ENCODE measurements around the gene CISD1. TPM values are rescaled to one million over a fixed set of nuclear protein-coding genes. Genes with fewer than 3 reads are reported as not detected.
A peak's percentile ranks its signal among the peaks of the same experiment; 100 is the strongest.

The CISD1 gene
- total and polyA plus RNA-seq, 2 donors (not counting 3 experiments of a cell fraction or from before 2014, with no cell fraction given), result 25.5 to 53.0 TPM

DNA sequence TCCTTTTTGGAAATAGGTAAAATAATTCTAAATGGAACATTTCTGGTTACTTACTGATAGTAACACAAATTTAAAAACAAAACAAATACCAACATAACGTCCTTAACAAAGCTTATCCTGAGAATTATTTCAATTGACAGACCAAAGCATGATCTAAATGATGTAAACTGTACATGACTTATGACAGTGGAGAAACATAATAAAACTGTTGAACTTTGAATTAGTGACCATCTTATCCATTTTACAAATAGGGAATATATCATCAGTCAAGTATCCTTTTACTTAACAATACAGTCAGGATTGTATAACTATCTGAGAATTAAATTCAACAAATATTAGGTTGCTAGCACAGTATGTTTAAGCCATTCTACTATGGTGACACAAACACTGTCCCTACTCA lies 3.7 kb upstream of the CISD1 start:
- peaks cover 36% of the 10 kb centered on the region for H3K4me1 ChIP-seq (ENCODE audit: control insufficient read depth, extremely low read depth, insufficient read depth, low read length)
- no peak for TF ChIP-seq EZH2 (IDR thresholded peaks at IDR 0.05; ENCODE audit: borderline replicate concordance, low read depth, low read length, severe bottlenecking)
- TF ChIP-seq, protein P1, sequence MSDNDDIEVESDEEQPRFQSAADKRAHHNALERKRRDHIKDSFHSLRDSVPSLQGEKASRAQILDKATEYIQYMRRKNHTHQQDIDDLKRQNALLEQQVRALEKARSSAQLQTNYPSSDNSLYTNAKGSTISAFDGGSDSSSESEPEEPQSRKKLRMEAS (IDR thresholded peaks at IDR 0.05; ENCODE audit: insufficient read depth, insufficient read length), result no peak
- no peak for TF ChIP-seq FOS (IDR thresholded peaks at IDR 0.05; ENCODE audit: borderline replicate concordance, insufficient read depth, low read length)
- TF ChIP-seq POLR2A (IDR thresholded peaks at IDR 0.05; ENCODE audit: low read depth, low read length), result no peak
- no peak for TF ChIP-seq GATA2 (IDR thresholded peaks at IDR 0.05; ENCODE audit: insufficient read depth, insufficient read length, low read depth, low read length)
- no peak overlapping the region for H3K27ac ChIP-seq (ENCODE audit: insufficient read depth, low read depth, low read length)
- H3K9ac ChIP-seq (replicated peaks; ENCODE audit: extremely low read depth, insufficient read depth, low read length), result no peak overlapping the region
- H3K4me3 ChIP-seq (replicated peaks in 1 of 3; ENCODE audit: insufficient read depth in 1 of 3, low read depth in 1 of 3, low read length in 3 of 3), result peak overlapping the region in 1 of 3 experiments; percentile 82
- H3K9me1 ChIP-seq (replicated peaks; ENCODE audit: control insufficient read depth, extremely low read depth, insufficient read depth, low read length), result no peaks in the 10 kb centered on the region
- no peak overlapping the region for H2AFZ ChIP-seq (ENCODE audit: low read depth, low read length)
- H3K4me2 ChIP-seq (ENCODE audit: insufficient read depth, low read length), result peak overlapping the region; percentile 88
- dilution Hi-C loops (cut with MboI; ENCODE audit: extremely low pct_ligation_motif_present, low sequenced_read_pairs) (no loop called here), intact Hi-C loops (cut with micrococcal nuclease) (no loop called here)
- H3K27me3 ChIP-seq (ENCODE audit: control insufficient read depth in 2 of 2, insufficient read depth in 2 of 2, low read length in 2 of 2), result no peaks in the 10 kb centered on the region
- ChIA-PET POLR2A (no interaction called here), CTCF (interaction anchor here (1.0 kb wide), 1 partner anchor 26 kb away, joined by 4 read pairs; no protein-coding TSS in a partner anchor)
- peaks cover 49% of the 10 kb centered on the region for H3K79me2 ChIP-seq (ENCODE audit: control insufficient read depth, insufficient read depth, low read length)
- no TSS peak for BruUV-seq (replicated peaks)
- FAIRE-seq, result no peak
- no peaks in the 10 kb centered on the region for H3K36me3 ChIP-seq (ENCODE audit: control insufficient read depth in 2 of 2, extremely low read depth in 1 of 2, insufficient read depth in 2 of 2, low read length in 2 of 2)
- DNase-seq (ENCODE audit: low read depth, low spot score), result peak; percentile 12
- peaks cover 2% of the 10 kb centered on the region for H4K20me1 ChIP-seq (replicated peaks; ENCODE audit: control insufficient read depth, extremely low read depth, insufficient read depth, low read length)
- H3K9me3 ChIP-seq (replicated peaks; ENCODE audit: control insufficient read depth, insufficient read depth, low read length), result no peaks in the 10 kb centered on the region

DNA sequence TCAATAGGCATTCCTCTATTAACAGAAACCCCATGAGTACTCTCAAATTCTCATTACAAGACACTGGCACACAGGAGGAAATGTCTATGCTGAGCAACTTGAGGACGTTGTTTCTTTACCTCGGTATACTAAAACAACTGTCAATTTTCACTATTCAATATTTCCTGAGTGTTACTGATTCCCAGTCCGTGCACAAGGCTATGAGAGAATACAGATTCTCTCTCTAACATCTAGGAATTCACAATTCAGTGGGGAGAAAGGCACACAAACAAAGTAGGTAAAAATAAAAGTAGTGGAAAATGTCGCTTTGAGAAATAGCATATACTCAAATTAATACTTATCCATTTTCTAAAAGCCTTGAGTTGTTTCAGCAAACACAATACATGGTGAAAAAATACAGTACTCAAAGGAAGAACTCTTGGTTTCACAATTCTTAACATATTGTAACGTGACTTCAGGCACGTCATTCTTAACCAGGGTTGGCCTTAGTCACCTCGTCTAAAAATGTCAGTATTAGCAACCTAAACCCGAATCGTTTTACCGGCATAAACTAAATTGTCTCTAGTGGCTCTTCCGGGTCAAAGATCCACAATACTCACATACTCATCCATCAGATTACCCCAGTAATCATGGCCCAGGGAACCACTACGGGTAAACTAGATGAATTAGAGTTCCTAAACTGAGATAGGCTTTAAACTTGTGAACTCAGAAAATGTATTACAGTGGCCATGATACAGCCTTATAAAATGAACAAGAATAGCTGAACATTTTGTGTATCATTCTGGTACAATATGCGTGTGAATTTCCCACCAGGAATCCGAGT lies 2.7 kb upstream of the CISD1 start:
- dilution Hi-C loops (cut with MboI; ENCODE audit: extremely low pct_ligation_motif_present, low sequenced_read_pairs) (no loop called here), intact Hi-C loops (cut with micrococcal nuclease) (no loop called here)
- TF ChIP-seq POLR2AphosphoS5 (IDR thresholded peaks at IDR 0.05; ENCODE audit: insufficient read depth, low read depth, low read length), result no peak
- TF ChIP-seq, protein P1 (IDR thresholded peaks at IDR 0.05; ENCODE audit: insufficient read depth, insufficient read length), result no peak
- TF ChIP-seq FOS (IDR thresholded peaks at IDR 0.05; ENCODE audit: borderline replicate concordance, insufficient read depth, low read length), result no peak
- TF ChIP-seq EZH2 (IDR thresholded peaks at IDR 0.05; ENCODE audit: borderline replicate concordance, low read depth, low read length, severe bottlenecking), result no peak
- TF ChIP-seq JUN (IDR thresholded peaks at IDR 0.05; ENCODE audit: borderline replicate concordance, insufficient read depth, insufficient read length, low read depth), result no peak
- TF ChIP-seq GATA2 (IDR thresholded peaks at IDR 0.05; ENCODE audit: insufficient read depth, insufficient read length, low read depth, low read length), result no peak
- TF ChIP-seq POLR2A (IDR thresholded peaks at IDR 0.05; ENCODE audit: low read depth, low read length), result no peak
- TF ChIP-seq, protein P2, sequence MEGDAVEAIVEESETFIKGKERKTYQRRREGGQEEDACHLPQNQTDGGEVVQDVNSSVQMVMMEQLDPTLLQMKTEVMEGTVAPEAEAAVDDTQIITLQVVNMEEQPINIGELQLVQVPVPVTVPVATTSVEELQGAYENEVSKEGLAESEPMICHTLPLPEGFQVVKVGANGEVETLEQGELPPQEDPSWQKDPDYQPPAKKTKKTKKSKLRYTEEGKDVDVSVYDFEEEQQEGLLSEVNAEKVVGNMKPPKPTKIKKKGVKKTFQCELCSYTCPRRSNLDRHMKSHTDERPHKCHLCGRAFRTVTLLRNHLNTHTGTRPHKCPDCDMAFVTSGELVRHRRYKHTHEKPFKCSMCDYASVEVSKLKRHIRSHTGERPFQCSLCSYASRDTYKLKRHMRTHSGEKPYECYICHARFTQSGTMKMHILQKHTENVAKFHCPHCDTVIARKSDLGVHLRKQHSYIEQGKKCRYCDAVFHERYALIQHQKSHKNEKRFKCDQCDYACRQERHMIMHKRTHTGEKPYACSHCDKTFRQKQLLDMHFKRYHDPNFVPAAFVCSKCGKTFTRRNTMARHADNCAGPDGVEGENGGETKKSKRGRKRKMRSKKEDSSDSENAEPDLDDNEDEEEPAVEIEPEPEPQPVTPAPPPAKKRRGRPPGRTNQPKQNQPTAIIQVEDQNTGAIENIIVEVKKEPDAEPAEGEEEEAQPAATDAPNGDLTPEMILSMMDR (IDR thresholded peaks at IDR 0.05; ENCODE audit: extremely low read depth in 1 of 2, insufficient read depth in 1 of 2, low read depth in 1 of 2, low read length in 2 of 2), result no peak
- TF ChIP-seq MYC (IDR thresholded peaks at IDR 0.05; ENCODE audit: low read depth, low read length), result no peak
- peak overlapping the region; percentile 58 for H3K27ac ChIP-seq (ENCODE audit: insufficient read depth, low read depth, low read length)
- peak; percentile 56 for DNase-seq (ENCODE audit: low read depth, low spot score)
- H3K4me2 ChIP-seq (ENCODE audit: insufficient read depth, low read length), result peak overlapping the region; percentile 88
- H3K9me3 ChIP-seq (replicated peaks; ENCODE audit: control insufficient read depth, insufficient read depth, low read length), result no peaks in the 10 kb centered on the region
- H3K9ac ChIP-seq (replicated peaks; ENCODE audit: extremely low read depth, insufficient read depth, low read length), result peak overlapping the region; percentile 64
- H3K27me3 ChIP-seq (ENCODE audit: control insufficient read depth in 2 of 2, insufficient read depth in 2 of 2, low read length in 2 of 2), result no peaks in the 10 kb centered on the region
- peak; percentile 33 for FAIRE-seq
- H3K36me3 ChIP-seq (ENCODE audit: control insufficient read depth in 2 of 2, extremely low read depth in 1 of 2, insufficient read depth in 2 of 2, low read length in 2 of 2), result no peaks in the 10 kb centered on the region
- ChIA-PET CTCF (interaction anchor here (0.8 to 1.1 kb wide), 4 partner anchors 14 to 89 kb away, joined by 3 to 13 read pairs (median 6); no protein-coding TSS in a partner anchor), POLR2A (no interaction called here)
- no TSS peak for BruUV-seq (replicated peaks)
- peaks cover 37% of the 10 kb centered on the region for H3K4me1 ChIP-seq (ENCODE audit: control insufficient read depth, extremely low read depth, insufficient read depth, low read length)
- peaks cover 56% of the 10 kb centered on the region for H3K79me2 ChIP-seq (ENCODE audit: control insufficient read depth, insufficient read depth, low read length)
- no peak overlapping the region for H2AFZ ChIP-seq (ENCODE audit: low read depth, low read length)
- peaks cover 2% of the 10 kb centered on the region for H4K20me1 ChIP-seq (replicated peaks; ENCODE audit: control insufficient read depth, extremely low read depth, insufficient read depth, low read length)
- H3K9me1 ChIP-seq (replicated peaks; ENCODE audit: control insufficient read depth, extremely low read depth, insufficient read depth, low read length), result no peaks in the 10 kb centered on the region
- peak overlapping the region; percentile 47 to 82 (median 82) for H3K4me3 ChIP-seq (replicated peaks in 1 of 3; ENCODE audit: insufficient read depth in 1 of 3, low read depth in 1 of 3, low read length in 3 of 3)
